SK-N-SH (cell line): Measurements from ENCODE around the gene NUP205. TPM values are rescaled to one million over a fixed set of nuclear protein-coding genes. Genes with fewer than 3 reads are reported as not detected.

ENCODE experiments used
- CTCF ChIA-PET: fragments of 300-600, 350-600 bp; formaldehyde crosslinking; extraction: SDS; loops from one replicate; lab custom pipeline; 2021; lab: Yijun Ruan, JAX
- POLR2A ChIA-PET: fragments of 350-600 bp; sonication (Branson Sonifier 250); formaldehyde crosslinking; extraction: SDS; loops from one replicate; lab custom pipeline; 2020; ENCODE audit warnings: antibody characterized with exemption, inconsistent platforms; lab: Yijun Ruan, JAX
- DNase-seq: peaks from one replicate; pipeline ENCODE4 v3.0.0; 2012
- H2AFZ ChIP-seq: fragments of 200-600 bp; sonication (generic); 2 replicates; pipeline ENCODE4 v1.8.1; 2016; ENCODE audit warnings: antibody characterized with exemption, mild to moderate bottlenecking, low read depth
- H3F3A ChIP-seq: fragments of 200-600 bp; sonication (generic); replicated peaks from 2 replicates; pipeline ENCODE3; 2016; ENCODE audit warnings: antibody characterized with exemption, mild to moderate bottlenecking; ENCODE audit not compliant: insufficient read depth
- H3K27ac ChIP-seq, 2 experiments: fragments of 200-500 bp in 1 of 2; fragments of 200-600 bp in 1 of 2; sonication (Bioruptor generic) in 1 of 2; sonication (generic), shearing (Covaris generic) in 1 of 2; 2 replicates each; pipeline versions ENCODE4 v1.5.1 to v1.6.1; 2014 to 2016; ENCODE audit warnings: low read depth in 2 of 2, inconsistent platforms in 1 of 2, low read length in 1 of 2, mild to moderate bottlenecking in 1 of 2, mixed read lengths in 1 of 2
- H3K27me3 ChIP-seq: fragments of 200-600 bp; sonication (generic), shearing (Covaris generic); 2 replicates; pipeline ENCODE4 v1.6.1; 2016; ENCODE audit warnings: mixed run types; ENCODE audit not compliant: insufficient read depth
- H3K36me3 ChIP-seq, 2 experiments: fragments of 200-500 bp in 1 of 2; fragments of 200-600 bp in 1 of 2; sonication (Bioruptor generic) in 1 of 2; sonication (generic) in 1 of 2; replicated peaks in 1 of 2; 2 replicates each; pipeline versions ENCODE3 to v1.5.1; 2014 to 2016; ENCODE audit warnings: low read length in 1 of 2, mild to moderate bottlenecking in 1 of 2; ENCODE audit not compliant: insufficient read depth in 2 of 2, control insufficient read depth in 1 of 2
- H3K4me1 ChIP-seq, 2 experiments: fragments of 200-500 bp in 1 of 2; fragments of 200-600 bp in 1 of 2; sonication (Bioruptor generic) in 1 of 2; sonication (generic), shearing (Covaris generic) in 1 of 2; 2 replicates each; pipeline versions ENCODE4 v1.5.1 to v1.6.1; 2014 to 2016; ENCODE audit warnings: low read depth in 1 of 2, low read length in 1 of 2, mixed run types in 1 of 2; ENCODE audit not compliant: insufficient read depth in 2 of 2, control insufficient read depth in 1 of 2
- H3K4me2 ChIP-seq: fragments of 200-600 bp; sonication (generic), shearing (Covaris generic); 2 replicates; pipeline ENCODE4 v1.6.1; 2017; ENCODE audit warnings: mixed run types
- H3K4me3 ChIP-seq, 2 experiments: fragments of 200-500 bp in 1 of 2; fragments of 200-600 bp in 1 of 2; sonication (Bioruptor generic) in 1 of 2; sonication (generic), shearing (Covaris generic) in 1 of 2; 2 replicates each; pipeline versions ENCODE4 v1.5.1 to v1.8.1; 2014 to 2016; ENCODE audit warnings: low read depth in 2 of 2, inconsistent platforms in 1 of 2, low read length in 1 of 2, mild to moderate bottlenecking in 1 of 2, mixed read lengths in 1 of 2, moderate library complexity in 1 of 2
- H3K79me2 ChIP-seq: fragments of 200-600 bp; sonication (generic); 2 replicates; pipeline ENCODE4 v1.8.1; 2017; ENCODE audit warnings: mild to moderate bottlenecking; ENCODE audit not compliant: insufficient read depth
- H3K9ac ChIP-seq: fragments of 200-600 bp; sonication (generic); 2 replicates; pipeline ENCODE4 v1.6.1; 2017; ENCODE audit warnings: mixed run types
- H3K9me2 ChIP-seq: fragments of 200-600 bp; sonication (generic); 2 replicates; pipeline ENCODE4 v1.6.1; 2017; ENCODE audit warnings: mixed run types
- H3K9me3 ChIP-seq: fragments of 200-600 bp; sonication (generic); 2 replicates; pipeline ENCODE4 v1.6.1; 2017; ENCODE audit warnings: mixed run types, mild to moderate bottlenecking, moderate library complexity
- H4K20me1 ChIP-seq: fragments of 200-600 bp; sonication (generic); 2 replicates; pipeline ENCODE4 v1.6.1; 2017; ENCODE audit warnings: mild to moderate bottlenecking, mixed run types; ENCODE audit not compliant: insufficient read depth
- CHD2 ChIP-seq: fragments of 150-350 bp; IDR thresholded peaks from 2 replicates; pipeline ENCODE4 v1.6.1; 2018; ENCODE audit warnings: low read length; ENCODE audit not compliant: partially characterized antibody
- ELF1 ChIP-seq: IDR thresholded peaks from 2 replicates; pipeline ENCODE4 v1.4.0; 2012
- EP300 ChIP-seq, 2 experiments: IDR thresholded peaks; 2 replicates each; pipeline versions ENCODE4 v1.4.0 to v1.6.1; 2012; ENCODE audit warnings: borderline replicate concordance in 1 of 2, low read depth in 1 of 2, low read length in 1 of 2
- FOSL2 ChIP-seq: IDR thresholded peaks from 2 replicates; pipeline ENCODE4 v1.4.0; 2012; ENCODE audit warnings: low read depth, mild to moderate bottlenecking, moderate library complexity, borderline replicate concordance
- MAX ChIP-seq: IDR thresholded peaks from 2 replicates; pipeline ENCODE4 v1.4.0; 2012; ENCODE audit warnings: low read depth
- MEF2A ChIP-seq: IDR thresholded peaks from 2 replicates; pipeline ENCODE4 v1.4.0; 2012; ENCODE audit warnings: low read depth, borderline replicate concordance
- MXI1 ChIP-seq: IDR thresholded peaks from 2 replicates; pipeline ENCODE4 v1.6.1; 2012; ENCODE audit warnings: mild to moderate bottlenecking, low read depth, low read length, improper control_type of control experiment
- NFIC ChIP-seq: IDR thresholded peaks from 2 replicates; pipeline ENCODE4 v1.4.0; 2012; ENCODE audit warnings: borderline replicate concordance
- POLR2AphosphoS5 ChIP-seq: IDR thresholded peaks from 2 replicates; pipeline ENCODE4 v1.6.1; 2012; ENCODE audit warnings: low read depth, low read length
- RAD21 ChIP-seq: IDR thresholded peaks from 2 replicates; pipeline ENCODE4 v1.6.1; 2012; ENCODE audit warnings: mild to moderate bottlenecking, low read length
- RCOR1 ChIP-seq: fragments of 150-350 bp; IDR thresholded peaks from 2 replicates; pipeline ENCODE4 v1.6.1; 2017; ENCODE audit warnings: antibody characterized with exemption, low read length
- REST ChIP-seq: IDR thresholded peaks from 2 replicates; pipeline ENCODE4 v1.6.1; 2012; ENCODE audit warnings: mild to moderate bottlenecking, low read depth, low read length, moderate library complexity
- RXRA ChIP-seq: IDR thresholded peaks from 2 replicates; pipeline ENCODE4 v1.4.0; 2012; ENCODE audit warnings: low read depth, mild to moderate bottlenecking, borderline replicate concordance
- SIN3A ChIP-seq: IDR thresholded peaks from 2 replicates; pipeline ENCODE4 v1.6.1; 2012; ENCODE audit warnings: low read depth, mild to moderate bottlenecking, low read length, moderate library complexity, borderline replicate concordance
- USF2 ChIP-seq: fragments of 150-350 bp; IDR thresholded peaks from 2 replicates; pipeline ENCODE4 v1.6.1; 2017; ENCODE audit warnings: antibody characterized with exemption, low read length, low read depth, borderline replicate concordance
- WGBS: methylation state at CpG from one replicate; pipeline ENCODE4 v1.1.6; 2017; ENCODE audit warnings: low lambda C conversion rate; 5-methylcytosine and 5-hydroxymethylcytosine counted together
- polyA plus RNA-seq, 3 experiments: library from polyadenylated mRNA; depleted of rRNA; stranded (reverse); fragments of >200 nt; gene quantifications; 2 replicates each; pipeline ENCODE4 v1.2.3, GENCODE V29; 2012

NUP205 gene
- polyA plus RNA-seq, 1 of the 3 experiments (the other 2 are of a cell fraction) = 48.2 TPM

GRCh38 chr7:135550196-135550595 lies 7.5 kb upstream of the NUP205 start:
- Histone ChIP-seq H3K79me2 (no peaks in the 10 kb centered on the region), H3K9ac (no peak overlapping the region), H3K4me3 (no peak overlapping the region), H3K9me3 (no peaks in the 10 kb centered on the region), H3K36me3 (no peaks in the 10 kb centered on the region), H3K4me2 (no peak overlapping the region), H3K27ac (no peak overlapping the region), H3F3A (no peaks in the 10 kb centered on the region), H3K4me1 (no peaks in the 10 kb centered on the region), H4K20me1 (no peaks in the 10 kb centered on the region), H2AFZ (no peak overlapping the region), H3K9me2 (no peaks in the 10 kb centered on the region), H3K27me3 (no peaks in the 10 kb centered on the region)
- TF ChIP-seq MEF2A (no peak), NFIC (no peak), POLR2AphosphoS5 (no peak), MAX (no peak), MXI1 (no peak), RCOR1 (no peak), RXRA (no peak), REST (no peak), USF2 (no peak), EP300 (IDR thresholded peaks at IDR 0.05; ENCODE audit: borderline replicate concordance in 1 of 2, low read depth in 1 of 2, low read length in 1 of 2) (no peak), RAD21 (no peak), SIN3A (no peak), ELF1 (no peak), CHD2 (no peak)
- POLR2A ChIA-PET = no interaction called here
- CTCF ChIA-PET = interaction anchor here (1.4 kb wide), 1 partner anchor 10 kb away, joined by 3 read pairs; no protein-coding TSS in a partner anchor
- no peak for DNase-seq
- WGBS = 78% methylated on average over 7 of the region's 7 CpGs

- no peaks in the 10 kb centered on the region for H3K79me2 ChIP-seq
- ChIA-PET CTCF (interaction anchor here (0.9 to 1.7 kb wide), 6 partner anchors 10 to 278 kb away, joined by 3 to 7 read pairs (median 3); no protein-coding TSS in a partner anchor), POLR2A (no interaction called here)
- no peak overlapping the region for H3K27ac ChIP-seq
- no peak overlapping the region for H3K9ac ChIP-seq
- TF ChIP-seq MEF2A (no peak), FOSL2 (no peak)
- no peak for DNase-seq
- H2AFZ ChIP-seq = no peak overlapping the region
- WGBS = 34% methylated on average over 3 of the region's 3 CpGs
- no peaks in the 10 kb centered on the region for H3K36me3 ChIP-seq
- no peak overlapping the region for H3K4me2 ChIP-seq
- H3K9me3 ChIP-seq = no peaks in the 10 kb centered on the region
- no peaks in the 10 kb centered on the region for H3K9me2 ChIP-seq
- H3K4me3 ChIP-seq = no peak overlapping the region
- H3F3A ChIP-seq = no peaks in the 10 kb centered on the region
- no peaks in the 10 kb centered on the region for H3K27me3 ChIP-seq
- no peaks in the 10 kb centered on the region for H4K20me1 ChIP-seq
- H3K4me1 ChIP-seq = no peaks in the 10 kb centered on the region
These were observed 5.6 kb upstream of the NUP205 start for GRCh38 chr7:135552148-135552547.
